NCI-H1092 treated with DMSO at 0.1 percent for 48 hours (cell line): ENCODE results near the gene OR51T1.
"Not testable (repeated sequence)": the region's sequence is repeated elsewhere in the genome, so short reads cannot be mapped to it uniquely, and the experiment has no call there.

ENCODE experiments used
- DNase-seq: peaks from one replicate; lab custom pipeline; 2025; lab: John Stamatoyannopoulos, UW

OR51T1 gene, protein sequence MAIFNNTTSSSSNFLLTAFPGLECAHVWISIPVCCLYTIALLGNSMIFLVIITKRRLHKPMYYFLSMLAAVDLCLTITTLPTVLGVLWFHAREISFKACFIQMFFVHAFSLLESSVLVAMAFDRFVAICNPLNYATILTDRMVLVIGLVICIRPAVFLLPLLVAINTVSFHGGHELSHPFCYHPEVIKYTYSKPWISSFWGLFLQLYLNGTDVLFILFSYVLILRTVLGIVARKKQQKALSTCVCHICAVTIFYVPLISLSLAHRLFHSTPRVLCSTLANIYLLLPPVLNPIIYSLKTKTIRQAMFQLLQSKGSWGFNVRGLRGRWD

GRCh38 chr11:4881860-4882500 is at the start of gene OR51T1:
Gene OR51T1, plus strand, starts transcription at chr11:4881900. Its CDS starts 0 bp downstream, at chr11:4881900.
- DNase-seq, result peak; percentile 30

- no peak for DNase-seq
Observed at GRCh38 chr11:4839851-4840549, 41.7 kb upstream of the OR51T1 start.

GRCh38 chr11:4848908-4849532 is 32.7 kb upstream of the OR51T1 start, which contains the start of gene OR51S1:
Gene OR51S1, minus strand, starts transcription at chr11:4849208. Its CDS starts 0 bp downstream, at chr11:4849208.
- no peak for DNase-seq

- DNase-seq, result no peak
Observed at GRCh38 chr11:4851033-4851432, 30.7 kb upstream of the OR51T1 start.

DNA sequence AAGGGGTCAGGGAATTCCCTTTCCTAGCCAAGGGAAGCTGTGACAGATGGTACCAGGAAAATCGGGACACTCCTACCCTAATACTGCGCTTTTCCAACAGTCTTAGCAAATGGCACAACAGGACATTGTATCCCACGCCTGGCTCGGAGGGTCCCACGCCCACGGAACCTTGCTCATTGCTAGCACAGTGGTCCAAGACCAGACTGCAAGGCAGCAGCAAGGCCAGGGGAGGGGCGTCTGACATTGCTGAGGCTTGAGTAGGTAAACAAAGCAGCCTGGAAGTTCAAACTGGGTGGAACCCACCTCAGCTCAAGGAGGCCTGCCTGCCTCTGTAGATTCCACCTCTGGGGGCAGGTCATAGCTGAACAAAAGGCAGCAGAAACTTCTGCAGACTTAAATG is 27.4 kb upstream of the OR51T1 start:
- DNase-seq, result not testable (repeated sequence)

DNA sequence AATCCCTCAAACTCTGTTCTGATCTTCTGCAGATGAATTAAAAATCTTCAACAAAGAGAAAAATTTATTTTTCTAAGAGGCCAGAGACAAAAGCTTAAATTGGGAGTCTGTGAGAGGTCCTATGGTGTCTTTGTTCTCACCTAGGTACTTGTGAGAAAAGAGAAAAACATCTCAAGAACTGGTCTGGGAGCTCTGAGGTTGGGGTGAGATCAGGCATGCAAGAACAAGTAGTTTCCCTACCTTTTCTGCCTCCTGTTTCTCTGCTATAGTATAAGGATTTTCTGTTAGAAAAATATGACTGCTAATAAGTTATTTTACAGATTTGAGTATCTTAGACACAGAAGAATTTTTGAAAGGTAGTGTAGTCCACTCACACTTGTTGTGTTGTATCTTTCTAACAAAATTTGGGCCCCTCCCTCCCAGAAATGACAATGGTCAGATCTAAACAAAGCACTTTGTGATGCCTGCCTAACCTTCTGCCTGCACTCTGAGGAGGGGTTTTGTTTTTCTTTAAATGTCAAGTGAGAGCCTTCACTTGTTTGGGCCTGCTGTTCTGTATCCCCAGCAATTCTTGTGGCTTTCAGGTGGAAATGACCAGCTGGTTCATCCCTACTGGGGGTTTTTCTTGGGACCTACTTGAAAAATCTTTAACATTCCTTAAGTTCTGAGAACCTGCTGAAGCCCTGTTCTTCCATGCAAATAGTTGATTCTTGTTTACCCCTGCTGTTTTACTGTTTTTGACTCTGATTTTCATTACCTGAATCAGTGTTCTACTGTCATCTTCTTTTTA is 19.1 kb upstream of the OR51T1 start:
- DNase-seq, result no peak

- no peak for DNase-seq
Observed at GRCh38 chr11:4863876-4864275, 17.8 kb upstream of the OR51T1 start.

DNA sequence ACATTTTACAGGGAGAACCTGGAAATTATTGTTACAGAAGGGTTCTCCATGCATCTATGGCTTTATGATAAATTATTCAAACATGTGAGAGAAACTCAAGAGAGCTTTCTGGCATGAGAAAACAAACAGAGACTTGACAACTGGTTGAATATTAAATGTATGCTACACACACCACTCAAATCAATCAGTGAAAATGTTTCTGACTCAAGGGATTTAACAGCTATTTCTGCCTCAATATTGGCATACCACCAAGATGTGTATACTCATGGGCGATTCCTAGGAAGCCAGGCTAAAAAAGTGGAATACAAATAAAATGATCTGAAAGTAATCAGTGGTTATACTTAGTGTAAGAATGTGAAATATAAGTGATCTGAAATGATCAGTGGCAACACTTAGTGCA is 15.8 kb upstream of the OR51T1 start:
- no peak for DNase-seq

DNA sequence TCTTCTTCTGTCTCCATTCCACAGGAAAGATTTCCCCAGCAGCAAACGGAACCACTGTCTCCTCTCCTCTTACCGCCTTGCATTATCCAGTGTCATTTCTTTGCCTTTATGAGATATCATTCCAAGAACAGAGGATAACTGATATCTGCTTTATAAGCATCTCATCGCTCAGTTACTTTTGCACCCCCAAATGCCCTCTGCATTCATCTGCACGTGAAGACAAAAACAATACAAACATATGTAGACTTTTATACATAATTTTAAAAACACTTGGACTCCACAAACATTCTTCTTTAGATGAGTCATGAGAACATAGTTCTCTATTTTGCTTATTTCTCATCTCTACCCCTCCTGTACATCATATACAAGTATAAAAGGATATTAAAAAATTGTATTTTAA is 512 bp upstream of the OR51T1 start:
- no peak for DNase-seq

DNA sequence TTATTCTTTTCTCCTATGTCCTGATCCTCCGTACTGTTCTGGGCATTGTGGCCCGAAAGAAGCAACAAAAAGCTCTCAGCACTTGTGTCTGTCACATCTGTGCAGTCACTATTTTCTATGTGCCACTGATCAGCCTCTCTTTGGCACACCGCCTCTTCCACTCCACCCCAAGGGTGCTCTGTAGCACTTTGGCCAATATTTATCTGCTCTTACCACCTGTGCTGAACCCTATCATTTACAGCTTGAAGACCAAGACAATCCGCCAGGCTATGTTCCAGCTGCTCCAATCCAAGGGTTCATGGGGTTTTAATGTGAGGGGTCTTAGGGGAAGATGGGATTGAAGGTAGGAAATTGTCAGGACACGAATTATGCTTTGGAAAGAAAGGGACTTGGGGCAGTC is 843 bp downstream of the OR51T1 start:
- DNase-seq, result peak; percentile 71

DNA sequence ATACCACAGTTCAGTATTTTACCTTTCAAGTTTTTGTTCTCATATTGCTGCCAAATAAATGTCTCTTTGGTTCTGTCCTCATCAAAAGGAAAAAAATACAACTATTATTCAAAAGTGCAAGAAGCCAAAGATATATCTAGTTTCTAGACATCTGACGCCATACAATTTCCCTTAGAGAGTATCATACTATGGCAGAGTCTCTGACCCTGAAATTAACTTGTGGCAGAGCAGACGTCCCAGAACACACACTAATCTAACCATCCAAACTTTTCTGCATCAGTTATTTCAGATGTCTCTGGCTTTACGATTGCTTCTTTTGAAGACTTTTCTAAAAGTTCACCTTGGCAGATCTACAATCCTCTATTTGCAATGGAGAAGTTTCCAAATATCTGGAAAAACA is 2.7 kb downstream of the OR51T1 start:
- no peak for DNase-seq

DNA sequence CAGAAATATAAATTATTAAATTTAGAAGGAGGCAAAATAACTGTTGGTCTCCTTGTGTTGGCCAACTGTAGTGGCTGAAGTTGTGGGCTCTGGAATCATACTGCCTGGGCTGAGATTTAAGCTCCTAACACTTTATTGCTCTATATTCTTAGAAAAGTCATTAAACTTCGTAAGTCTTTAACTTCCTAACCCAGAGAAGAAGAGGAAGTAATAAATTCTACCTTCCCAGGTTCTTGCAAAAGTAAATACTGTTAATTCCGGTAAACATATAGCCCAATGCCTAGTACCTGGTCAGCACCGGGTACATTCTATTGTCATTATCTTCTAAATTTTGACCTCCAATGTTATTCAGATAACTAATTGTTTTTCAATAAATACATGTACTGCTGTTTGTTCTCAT is 4.5 kb downstream of the OR51T1 start:
- no peak for DNase-seq

GRCh38 chr11:4887591-4887990 is 5.9 kb downstream of the OR51T1 start:
- no peak for DNase-seq

DNA sequence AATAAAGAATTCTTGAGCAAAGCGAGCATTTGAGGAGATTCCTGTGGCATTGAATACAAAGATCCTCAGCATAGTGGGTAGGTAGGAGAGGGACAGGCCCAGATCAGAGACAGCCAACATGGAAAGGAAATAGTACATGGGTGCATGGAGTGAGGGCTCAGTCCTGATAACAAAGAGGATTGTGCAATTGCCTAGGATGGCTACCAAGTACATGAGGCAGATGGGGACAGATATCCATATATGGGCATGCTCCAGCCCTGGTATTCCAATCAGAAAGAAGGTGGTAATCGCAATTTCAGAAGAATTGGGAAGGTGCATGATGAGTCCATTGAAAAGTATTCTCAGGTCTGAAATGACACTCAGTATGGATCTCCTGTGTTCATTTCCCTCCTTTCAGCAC is 8.6 kb downstream of the OR51T1 start:
- DNase-seq, result no peak

DNA sequence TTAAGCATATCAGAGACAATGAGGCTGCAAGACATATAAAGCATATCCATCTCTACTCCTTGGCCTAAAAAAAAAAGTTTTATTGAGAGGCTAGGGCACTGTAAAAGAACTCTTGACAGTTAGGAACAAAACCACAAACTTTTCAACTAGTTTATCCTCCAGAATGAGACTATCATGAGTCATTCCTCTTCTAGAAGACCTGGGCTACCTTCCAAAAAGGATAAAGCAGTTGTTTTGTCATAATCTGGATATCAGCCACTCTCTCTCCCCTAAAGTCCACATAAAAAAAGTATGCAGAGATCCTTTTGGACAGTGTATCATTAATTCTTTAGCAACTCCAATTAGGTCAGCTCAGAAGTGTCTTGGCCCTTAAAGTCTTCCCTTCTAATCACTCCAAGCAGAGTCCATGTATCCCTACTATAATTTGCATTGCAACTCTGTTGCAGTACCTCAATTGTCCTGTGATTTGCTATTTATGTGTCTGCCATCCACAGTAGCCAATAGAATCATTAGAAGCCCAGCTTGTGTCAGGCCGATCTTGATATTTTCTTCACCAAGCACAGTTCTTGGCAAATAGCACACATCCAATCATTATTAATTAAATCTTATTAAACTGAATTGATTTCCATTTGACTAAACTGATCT is 10.4 kb downstream of the OR51T1 start:
- no peak for DNase-seq

DNA sequence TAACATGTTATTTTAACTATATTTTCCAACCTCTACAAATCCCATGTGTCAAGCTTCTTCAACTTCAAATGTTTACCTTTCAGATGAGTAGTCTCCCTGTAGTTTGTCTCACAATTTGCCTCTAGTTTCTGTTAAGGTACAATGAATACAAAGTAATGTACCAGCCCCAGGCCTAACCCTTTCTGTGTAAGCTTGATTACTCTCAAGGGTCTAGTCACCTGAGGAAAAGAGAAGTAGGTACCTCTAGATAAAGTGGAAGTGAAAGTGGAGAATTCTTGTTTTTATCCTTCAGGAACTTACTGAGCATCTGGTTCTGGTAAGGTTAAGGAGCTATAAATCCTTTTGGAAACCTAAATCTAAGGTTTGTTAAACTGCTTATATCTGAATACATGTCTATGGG is 21.8 kb downstream of the OR51T1 start, which contains the start of gene OR51A7:
Gene OR51A7 (plus strand): TSS at position 300 of the 400 bp plus-strand sequence. CDS start 3,587 bp downstream, outside the sequence.
- DNase-seq, result no peak

DNA sequence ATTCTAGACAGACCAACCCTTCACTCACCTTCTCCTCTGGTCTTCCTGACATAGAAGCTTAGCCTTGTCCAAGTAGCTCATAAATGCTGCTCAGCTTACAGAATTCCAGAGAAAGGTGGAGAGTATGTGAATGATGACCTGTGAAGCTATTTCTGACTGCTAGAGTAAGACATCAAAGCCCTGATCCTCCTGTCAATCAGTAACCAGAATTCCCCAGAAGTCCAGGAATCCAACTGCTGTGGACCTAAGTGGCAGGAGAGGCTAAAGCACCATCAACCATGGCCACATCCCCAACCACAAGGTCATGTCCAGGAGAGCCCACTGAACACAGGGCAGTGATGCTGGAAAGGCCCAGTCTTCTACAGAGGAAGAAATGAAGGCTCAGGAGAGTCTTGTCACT is 34.9 kb downstream of the OR51T1 start:
- DNase-seq, result no peak

GRCh38 chr11:4919250-4919649 is 37.5 kb downstream of the OR51T1 start, which contains the start of gene OR51G2:
Gene OR51G2, minus strand, starts transcription at chr11:4919350. Its CDS starts 3,687 bp downstream, at chr11:4915663.
- DNase-seq, result no peak

DNA sequence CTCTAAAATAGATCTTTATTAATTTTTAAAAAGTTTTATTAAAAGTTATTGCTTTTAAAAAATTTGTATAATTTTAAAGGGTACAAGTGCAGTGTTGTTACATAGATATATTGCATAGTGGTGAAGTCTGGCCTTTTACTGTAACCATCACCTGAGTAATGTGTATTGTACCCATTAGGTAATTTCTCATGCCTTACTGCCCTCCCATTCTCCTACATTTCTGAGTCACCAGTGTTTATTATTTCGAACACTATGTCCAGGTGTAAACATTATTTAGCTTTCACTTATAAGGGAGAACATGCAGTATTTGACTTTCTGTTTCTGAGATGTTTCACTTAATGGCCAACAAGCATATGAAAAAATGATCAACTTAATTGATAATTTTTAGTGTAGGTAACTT is 40.1 kb downstream of the OR51T1 start:
- DNase-seq, result no peak

- DNase-seq, result no peak
Observed at GRCh38 chr11:4922304-4922703, 40.6 kb downstream of the OR51T1 start.

DNA sequence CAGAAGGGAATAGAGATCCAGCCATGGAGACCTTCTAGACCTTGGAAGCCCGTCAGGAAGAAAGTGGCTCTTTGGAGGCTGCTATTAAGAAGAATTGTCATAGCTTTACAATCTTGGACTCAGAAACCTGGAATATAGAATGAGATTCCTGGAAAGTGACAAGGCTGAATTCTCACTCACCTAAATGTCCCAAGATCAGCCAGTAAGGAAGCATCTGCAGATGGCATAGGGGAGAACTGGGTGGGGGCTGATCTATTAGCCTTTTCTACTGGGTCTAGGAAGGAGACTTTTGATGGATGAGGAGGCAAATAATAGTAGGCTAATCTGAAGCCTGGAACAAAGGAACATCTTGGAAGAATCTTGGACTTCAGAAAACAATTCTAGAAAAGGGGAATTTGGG is 42.5 kb downstream of the OR51T1 start, which contains the start of gene OR51G1:
Gene OR51G1 (minus strand): TSS at position 101 of the 400 bp plus-strand sequence. CDS start 0 bp downstream, at position 101.
- DNase-seq, result no peak
